Measurements from ENCODE around the gene POMT1.

DNA sequence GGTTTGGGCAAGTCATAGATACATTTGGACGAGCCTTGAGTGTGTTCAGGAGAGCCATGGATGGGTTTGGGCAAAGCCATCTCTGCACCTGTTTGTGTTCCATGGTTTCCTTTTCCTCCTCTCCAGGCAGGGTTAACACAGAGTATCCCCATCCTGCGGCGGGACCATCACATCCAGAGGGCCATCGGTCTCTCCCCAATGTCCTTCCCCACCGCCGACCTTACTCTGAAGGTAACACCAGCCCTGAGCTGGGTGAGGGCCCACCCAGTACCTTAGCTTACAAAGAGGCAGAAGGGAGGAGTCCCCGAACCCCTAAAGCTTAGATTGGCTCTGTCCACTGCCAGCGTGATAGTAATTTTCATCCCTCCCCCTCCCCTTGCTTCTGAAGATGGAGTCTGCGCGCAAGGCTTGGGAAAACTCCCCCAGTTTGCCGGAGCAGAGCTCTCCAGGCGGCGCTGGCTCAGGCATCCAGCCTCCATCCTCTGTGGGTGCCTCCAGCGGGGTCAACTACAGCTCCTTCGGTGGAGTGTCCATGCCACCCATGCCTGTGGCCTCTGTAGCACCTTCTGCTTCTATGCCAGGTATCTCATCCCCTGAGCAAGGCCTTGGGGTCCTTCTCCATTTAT, 18.0 kb upstream of the POMT1 start:
- TF ChIP-seq, protein P1, sequence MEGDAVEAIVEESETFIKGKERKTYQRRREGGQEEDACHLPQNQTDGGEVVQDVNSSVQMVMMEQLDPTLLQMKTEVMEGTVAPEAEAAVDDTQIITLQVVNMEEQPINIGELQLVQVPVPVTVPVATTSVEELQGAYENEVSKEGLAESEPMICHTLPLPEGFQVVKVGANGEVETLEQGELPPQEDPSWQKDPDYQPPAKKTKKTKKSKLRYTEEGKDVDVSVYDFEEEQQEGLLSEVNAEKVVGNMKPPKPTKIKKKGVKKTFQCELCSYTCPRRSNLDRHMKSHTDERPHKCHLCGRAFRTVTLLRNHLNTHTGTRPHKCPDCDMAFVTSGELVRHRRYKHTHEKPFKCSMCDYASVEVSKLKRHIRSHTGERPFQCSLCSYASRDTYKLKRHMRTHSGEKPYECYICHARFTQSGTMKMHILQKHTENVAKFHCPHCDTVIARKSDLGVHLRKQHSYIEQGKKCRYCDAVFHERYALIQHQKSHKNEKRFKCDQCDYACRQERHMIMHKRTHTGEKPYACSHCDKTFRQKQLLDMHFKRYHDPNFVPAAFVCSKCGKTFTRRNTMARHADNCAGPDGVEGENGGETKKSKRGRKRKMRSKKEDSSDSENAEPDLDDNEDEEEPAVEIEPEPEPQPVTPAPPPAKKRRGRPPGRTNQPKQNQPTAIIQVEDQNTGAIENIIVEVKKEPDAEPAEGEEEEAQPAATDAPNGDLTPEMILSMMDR (conservative IDR thresholded peaks at IDR 0.05; ENCODE audit: low read length), result no peak
- no peak for TF ChIP-seq EZH2phosphoT487 (IDR thresholded peaks at IDR 0.05; ENCODE audit: borderline replicate concordance, low read depth, low read length)
